Measurements from ENCODE around the gene UGT1A8.

Gene UGT1A8

DNA sequence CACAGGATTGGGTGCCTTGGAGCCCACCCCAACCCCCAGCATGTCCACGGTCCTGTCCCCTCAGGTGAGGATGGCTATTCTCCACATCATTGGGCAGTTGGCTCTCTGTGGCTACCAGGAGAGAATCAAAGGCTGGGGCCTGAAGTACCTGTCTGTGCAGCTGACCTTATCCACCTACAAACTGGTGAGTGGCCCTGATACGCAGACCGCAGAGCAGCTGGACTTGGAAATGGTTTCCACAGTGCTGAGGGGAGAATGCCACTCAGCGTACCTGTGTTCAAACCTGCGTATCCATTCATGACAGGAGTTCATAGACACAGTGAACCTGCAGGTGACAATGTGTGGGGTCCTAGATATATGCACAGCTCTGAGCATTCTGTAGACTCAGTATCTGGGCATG is 182.3 kb downstream of the UGT1A8 start:
- no peak for DNase-seq (ENCODE audit: low read depth in 2 of 2)

GRCh38 chr2:233800208-233800607 is 182.8 kb downstream of the UGT1A8 start:
- DNase-seq (ENCODE audit: low read depth in 2 of 2) = no peak

- DNase-seq (ENCODE audit: low read depth in 2 of 2) = peak in 1 of 2 donors; percentile 12
Measured at GRCh38 chr2:233801357-233802131, 184.1 kb downstream of the UGT1A8 start.

DNA sequence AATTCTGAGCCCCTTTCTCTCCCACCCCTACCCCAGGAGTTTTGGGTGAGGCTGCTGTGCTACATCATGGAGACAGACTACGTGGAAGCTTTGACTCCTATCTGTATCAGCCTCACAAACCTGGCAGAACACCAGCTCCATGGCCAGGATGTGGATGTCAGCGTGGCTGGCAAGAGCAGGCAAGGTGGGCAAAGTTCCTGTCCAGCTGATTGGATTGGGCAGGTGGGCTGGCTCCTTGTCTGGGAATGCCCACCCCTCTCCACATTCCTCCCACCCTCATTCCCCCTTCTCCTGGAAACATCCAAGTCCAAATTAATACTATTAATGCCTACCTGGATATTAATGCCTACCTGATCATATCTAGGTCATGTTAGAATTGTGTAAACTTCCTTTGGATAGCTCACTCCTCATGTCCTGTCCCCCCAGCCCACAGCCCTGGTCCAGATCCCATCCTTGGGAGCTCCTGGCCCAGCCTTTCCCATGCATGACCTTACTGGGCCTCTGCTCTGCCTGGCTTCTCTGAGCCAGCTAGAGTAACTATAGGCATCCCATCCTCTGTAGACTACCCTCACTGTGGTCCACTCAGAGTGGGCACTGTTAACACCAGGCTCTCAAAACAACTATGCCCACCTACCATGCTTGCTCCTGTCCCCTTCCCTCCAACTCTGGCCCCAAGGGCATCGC is 184.8 kb downstream of the UGT1A8 start:
- no peak for DNase-seq (ENCODE audit: low read depth in 2 of 2)

DNA sequence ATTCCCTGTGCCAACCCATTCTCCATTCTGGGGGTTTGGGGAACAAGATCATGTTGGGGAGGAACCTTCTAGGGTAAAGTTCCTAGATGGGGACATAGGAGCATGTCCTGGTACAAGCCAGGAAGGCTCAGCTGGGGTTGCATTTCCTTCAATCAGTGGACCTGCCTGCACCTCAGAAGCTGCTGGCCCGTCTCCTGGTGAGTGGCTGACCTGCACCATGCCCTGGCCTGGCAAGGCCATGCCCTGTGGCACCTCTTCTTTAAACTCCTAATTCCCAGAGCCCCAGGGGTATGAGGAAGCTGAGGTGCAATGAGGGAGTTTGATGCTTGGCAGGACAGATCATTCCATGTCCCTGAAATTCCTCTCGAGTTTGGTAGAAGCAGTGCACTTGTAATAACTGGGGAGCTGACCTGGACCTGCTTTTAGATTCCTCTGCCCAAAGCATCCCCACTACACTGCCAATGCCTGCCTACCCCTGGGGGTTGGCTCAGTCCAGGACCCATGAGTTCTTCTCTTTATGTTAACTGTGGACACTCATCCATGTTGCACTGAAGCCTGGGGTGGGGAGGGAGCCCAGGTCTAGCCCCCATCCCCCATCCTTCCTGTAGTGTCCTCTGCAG is 186.0 kb downstream of the UGT1A8 start:
- DNase-seq (ENCODE audit: low read depth in 2 of 2) = no peak

DNA sequence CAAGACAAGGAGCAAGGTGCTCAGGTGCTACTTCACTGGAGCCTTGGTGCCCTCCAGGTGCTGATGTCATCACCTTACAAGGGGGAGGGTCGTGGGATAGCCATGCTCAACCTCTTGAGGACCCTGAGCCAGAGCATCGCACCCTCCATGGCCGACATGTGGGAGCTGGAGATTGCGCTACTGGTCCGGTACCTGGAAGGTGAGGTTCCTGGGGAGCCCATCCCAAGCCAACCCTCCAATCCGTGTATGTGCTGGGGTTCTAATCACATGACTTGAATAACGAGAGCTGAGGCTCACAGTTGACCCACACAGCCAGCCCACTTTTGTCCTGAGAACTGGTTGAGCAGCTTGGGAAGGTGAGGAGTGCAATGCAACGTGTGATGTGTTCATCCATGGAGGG is 186.6 kb downstream of the UGT1A8 start:
- DNase-seq (ENCODE audit: low read depth in 2 of 2) = no peak

DNA sequence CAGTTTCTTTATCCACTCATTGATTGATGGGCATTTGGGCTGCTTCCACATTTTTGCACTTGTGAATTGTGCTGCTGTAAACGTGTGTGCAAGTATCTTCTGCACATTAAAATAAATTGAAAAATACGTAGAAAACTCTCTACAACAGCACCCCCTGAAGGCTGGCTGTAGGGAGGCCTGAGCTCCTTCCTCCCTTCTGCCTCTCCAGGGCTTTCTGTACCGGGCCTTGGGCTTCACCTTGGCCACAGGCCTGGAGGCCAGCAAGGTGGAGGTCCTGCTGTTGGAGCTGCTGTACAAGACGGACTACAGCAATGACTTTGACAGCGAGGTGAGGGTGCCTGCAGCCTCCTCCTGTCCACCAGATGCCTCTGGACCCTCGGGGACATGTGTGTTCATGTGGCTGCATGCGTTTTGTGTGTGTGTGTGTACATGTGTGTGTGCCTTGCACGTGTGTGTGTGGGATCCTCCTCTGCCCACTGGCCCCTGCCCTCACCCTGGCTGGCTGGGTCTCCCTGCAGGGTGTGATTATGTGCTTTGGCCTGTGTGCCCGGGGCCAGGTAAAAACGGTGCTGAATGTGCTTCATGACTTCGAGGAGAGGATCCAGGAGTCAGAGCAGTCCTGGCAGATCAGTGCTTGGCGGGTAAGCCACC is 189.9 kb downstream of the UGT1A8 start:
- no peak for DNase-seq (ENCODE audit: low read depth in 2 of 2)

DNA sequence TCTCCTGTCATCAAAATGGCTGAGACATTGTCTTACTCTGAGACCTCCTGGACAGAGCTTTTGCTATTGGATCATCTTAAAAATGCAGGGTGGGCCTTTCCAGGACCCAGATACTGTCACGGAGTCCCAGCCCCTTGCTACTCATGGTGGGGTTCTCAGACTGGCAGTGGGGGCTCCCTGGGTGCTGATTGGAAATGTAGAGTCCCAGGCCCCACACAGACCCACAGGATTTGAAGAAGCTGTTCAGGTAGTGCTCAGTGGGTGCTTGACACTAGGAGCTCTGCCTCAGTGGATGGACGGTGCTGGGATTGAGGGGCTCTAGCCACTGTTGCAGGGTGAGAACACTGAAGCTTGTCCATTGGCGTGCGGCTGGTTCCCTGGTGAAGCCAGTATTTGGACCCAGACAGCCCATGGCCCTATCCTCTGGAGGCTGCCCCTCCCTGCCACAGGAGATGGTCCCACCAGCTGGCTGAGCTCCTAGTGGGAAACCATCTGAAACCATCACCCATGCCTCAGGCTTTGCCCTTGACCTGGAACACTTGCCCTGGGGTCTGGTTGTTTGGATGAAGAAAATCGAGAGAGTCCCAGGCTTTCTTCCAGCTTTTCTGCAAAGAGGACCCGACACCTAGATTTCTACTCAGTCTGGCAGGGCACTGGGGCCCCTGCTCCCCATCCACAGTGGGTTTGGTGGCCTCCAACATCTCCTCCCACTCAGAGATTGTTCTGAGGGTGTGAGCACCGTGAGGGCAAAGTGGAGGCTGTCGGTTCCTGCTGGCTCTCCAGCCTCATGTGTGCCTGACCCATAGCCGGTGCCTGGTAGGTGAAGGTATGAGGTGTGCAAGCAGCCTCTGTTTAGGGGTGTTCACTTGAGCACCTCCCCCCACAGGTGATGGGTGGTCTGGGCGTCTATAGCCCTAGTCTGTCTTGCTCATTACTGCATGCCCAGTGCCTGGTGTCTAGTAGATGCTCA is 190.8 kb downstream of the UGT1A8 start:
- DNase-seq (ENCODE audit: low read depth in 2 of 2) = no peak

GRCh38 chr2:233810385-233810784 is 193.0 kb downstream of the UGT1A8 start:
- no peak for DNase-seq (ENCODE audit: low read depth in 2 of 2)

DNA sequence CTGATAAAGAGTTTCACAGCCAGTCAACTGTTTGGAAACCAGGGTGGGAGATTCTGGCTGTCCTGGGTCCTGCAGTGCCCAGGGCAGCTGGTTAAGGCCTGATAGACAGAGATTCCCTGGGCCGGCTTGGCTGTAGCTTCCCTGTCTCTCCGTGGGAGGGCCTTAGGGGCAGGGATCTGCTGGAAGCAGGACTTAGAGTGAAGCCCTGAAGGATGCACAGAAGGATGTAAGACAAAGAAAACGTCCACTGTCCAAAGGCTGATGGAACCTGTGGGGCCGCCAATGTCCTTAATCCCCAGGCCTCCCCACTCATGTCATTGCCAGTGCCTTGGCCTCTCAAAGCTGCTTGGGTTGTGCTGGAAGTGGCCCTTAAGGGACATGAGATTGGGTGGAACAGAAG is 193.7 kb downstream of the UGT1A8 start:
- no peak for DNase-seq (ENCODE audit: low read depth in 2 of 2)

DNA sequence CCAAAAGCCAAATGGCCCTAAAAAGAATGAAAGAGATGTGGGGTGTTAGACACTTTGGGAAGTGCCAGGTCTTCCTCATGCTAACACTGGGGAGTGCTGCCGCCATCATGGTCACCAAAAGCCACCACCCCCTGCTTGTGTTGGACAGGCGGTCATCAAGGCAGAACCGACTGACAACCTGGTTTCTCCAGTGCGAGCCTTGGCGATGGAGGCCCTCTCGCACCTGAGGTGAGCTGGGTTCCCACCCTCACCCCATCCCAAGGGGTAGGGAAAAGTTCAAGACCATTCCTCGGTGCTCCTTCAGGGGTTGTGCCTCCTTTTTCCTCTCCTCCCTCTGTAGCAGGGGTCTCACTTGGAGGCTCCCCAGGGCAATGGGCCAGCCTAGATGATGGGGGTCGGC is 194.3 kb downstream of the UGT1A8 start:
- DNase-seq (ENCODE audit: low read depth in 2 of 2) = no peak

- DNase-seq (ENCODE audit: low read depth in 2 of 2) = no peak
Measured at GRCh38 chr2:233813236-233814055, 196.0 kb downstream of the UGT1A8 start.

DNA sequence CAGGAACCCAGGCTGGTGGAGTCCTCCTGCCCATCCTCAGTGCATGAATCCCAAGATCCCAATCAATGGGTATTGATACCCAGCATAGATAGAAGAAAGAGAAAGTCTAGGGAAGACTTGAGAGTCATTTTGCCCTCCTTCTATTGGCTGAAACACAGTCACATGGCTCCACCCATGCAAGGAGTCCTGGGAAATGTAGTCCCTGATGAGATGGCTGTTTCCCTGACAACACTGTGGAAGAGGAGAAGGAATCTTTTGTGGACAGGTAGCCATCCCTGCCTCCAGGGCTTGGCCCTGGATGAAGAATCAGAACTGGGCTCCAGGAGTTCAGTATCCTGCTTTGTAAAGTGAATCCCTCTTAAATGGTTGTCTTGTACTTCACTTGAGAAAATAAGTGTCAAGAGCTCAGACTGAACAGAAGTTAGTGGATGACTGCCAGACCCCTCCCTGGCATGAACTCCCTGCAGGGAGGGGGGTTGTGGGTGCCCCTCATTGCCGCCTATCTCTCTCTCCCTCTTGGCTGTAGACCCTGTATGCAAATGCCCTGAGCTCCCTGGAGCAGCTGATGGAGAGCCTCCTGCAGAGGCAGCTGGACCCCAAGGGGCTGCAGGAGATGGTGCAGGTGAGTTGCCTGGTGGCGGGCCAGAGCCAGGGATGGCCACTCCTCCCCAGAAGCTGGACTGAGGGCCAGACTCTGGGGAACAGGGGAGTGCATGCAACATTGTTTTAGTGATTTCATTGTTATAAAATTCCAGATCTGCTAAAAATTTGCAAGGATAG is 196.8 kb downstream of the UGT1A8 start:
- no peak for DNase-seq (ENCODE audit: low read depth in 2 of 2)

GRCh38 chr2:233815861-233816260 is 198.4 kb downstream of the UGT1A8 start:
- DNase-seq (ENCODE audit: low read depth in 2 of 2) = no peak

- DNase-seq (ENCODE audit: low read depth in 2 of 2) = no peak
Measured at GRCh38 chr2:233816334-233816733, 198.9 kb downstream of the UGT1A8 start.

DNA sequence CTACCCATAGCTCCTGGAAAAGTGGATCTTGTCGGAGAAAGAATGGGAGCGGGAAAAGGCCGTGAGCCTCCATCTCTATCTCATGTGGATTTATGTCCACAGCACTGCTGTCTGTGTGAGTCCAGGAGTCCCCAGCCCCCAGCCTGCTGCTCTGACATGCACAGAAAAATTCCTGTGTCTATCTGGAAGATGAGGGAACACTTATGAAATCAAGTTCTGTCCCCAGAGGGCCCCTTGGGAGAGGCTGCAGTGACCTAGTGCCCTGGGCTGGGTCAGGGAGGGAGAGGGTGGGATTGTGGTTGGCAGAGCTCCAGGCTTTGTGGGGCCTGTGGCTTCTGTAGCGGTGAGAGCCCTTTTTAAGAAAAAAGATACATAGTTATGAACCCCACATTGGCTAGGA is 199.3 kb downstream of the UGT1A8 start:
- no peak for DNase-seq (ENCODE audit: low read depth in 2 of 2)

- DNase-seq (ENCODE audit: low read depth in 2 of 2) = no peak
Measured at GRCh38 chr2:233817361-233817911, 200.0 kb downstream of the UGT1A8 start.

GRCh38 chr2:233817995-233818638 is 200.7 kb downstream of the UGT1A8 start:
- no peak for DNase-seq (ENCODE audit: low read depth in 2 of 2)
